HEK293T (cell line): ENCODE data around the gene KCNA2.

Experiments used
- CTCF ChIA-PET: fragments of 350-600 bp; formaldehyde crosslinking; extraction: SDS; loops from one replicate; lab custom pipeline; 2021; ENCODE audit warnings: antibody characterized with exemption, inconsistent platforms; lab: Yijun Ruan, JAX
- POLR2A ChIA-PET: fragments of 350-600 bp; formaldehyde crosslinking; extraction: SDS; loops from one replicate; lab custom pipeline; 2020; ENCODE audit warnings: antibody characterized with exemption, inconsistent platforms; lab: Yijun Ruan, JAX
- DNase-seq: peaks from one replicate; pipeline ENCODE4 v3.0.0; 2012; ENCODE audit warnings: mixed read lengths; ENCODE audit errors: extremely low spot score
- ARNT ChIP-seq: fragments of 450-650 bp; IDR thresholded peaks from 2 replicates; pipeline ENCODE4 v1.6.1; 2017; ENCODE audit warnings: mild to moderate bottlenecking
- BHLHE40 ChIP-seq: fragments of 450-650 bp; IDR thresholded peaks from 2 replicates; pipeline ENCODE4 v1.6.1; 2016; ENCODE audit warnings: mild to moderate bottlenecking, moderate library complexity, borderline replicate concordance
- CTBP1 ChIP-seq: fragments of 450-650 bp; IDR thresholded peaks from 2 replicates; pipeline ENCODE4 v1.6.1; 2016; ENCODE audit warnings: borderline replicate concordance
- ELF4 ChIP-seq: fragments of 450-650 bp; IDR thresholded peaks from 2 replicates; pipeline ENCODE4 v1.6.1; 2017; ENCODE audit warnings: antibody characterized with exemption
- FOXA1 ChIP-seq: fragments of 450-650 bp; IDR thresholded peaks from 2 replicates; pipeline ENCODE4 v1.6.1; 2016; ENCODE audit warnings: mild to moderate bottlenecking
- FOXK2 ChIP-seq: fragments of 450-650 bp; IDR thresholded peaks from 2 replicates; pipeline ENCODE4 v1.6.1; 2016; ENCODE audit warnings: mild to moderate bottlenecking
- FOXM1 ChIP-seq: fragments of 450-650 bp; IDR thresholded peaks from 2 replicates; pipeline ENCODE4 v1.6.1; 2017; ENCODE audit warnings: mild to moderate bottlenecking, borderline replicate concordance
- HDGF ChIP-seq: fragments of 450-650 bp; IDR thresholded peaks from 2 replicates; pipeline ENCODE4 v1.6.1; 2017; ENCODE audit warnings: antibody characterized with exemption, borderline replicate concordance
- L3MBTL2 ChIP-seq: fragments of 450-650 bp; conservative IDR thresholded peaks from 2 replicates; pipeline ENCODE4 v1.6.1; 2016; ENCODE audit warnings: mild to moderate bottlenecking
- LEF1 ChIP-seq: fragments of 450-650 bp; IDR thresholded peaks from 2 replicates; pipeline ENCODE4 v1.6.1; 2017; ENCODE audit warnings: mild to moderate bottlenecking, borderline replicate concordance
- NFRKB ChIP-seq: fragments of 450-650 bp; IDR thresholded peaks from 2 replicates; pipeline ENCODE4 v1.6.1; 2016; ENCODE audit warnings: mild to moderate bottlenecking, moderate library complexity
- SP1 ChIP-seq: fragments of 450-650 bp; IDR thresholded peaks from 2 replicates; pipeline ENCODE4 v1.6.1; 2017
- SUZ12 ChIP-seq: fragments of 450-650 bp; IDR thresholded peaks from 2 replicates; pipeline ENCODE4 v1.6.1; 2016; ENCODE audit warnings: mild to moderate bottlenecking
- TARDBP ChIP-seq: fragments of 450-650 bp; IDR thresholded peaks from 2 replicates; pipeline ENCODE4 v1.6.1; 2016
- ZNF384 ChIP-seq: fragments of 450-650 bp; IDR thresholded peaks from 2 replicates; pipeline ENCODE4 v1.6.1; 2016
- TF ChIP-seq, protein P1 (sequence below): fragments of 450-650 bp; IDR thresholded peaks from 2 replicates; pipeline ENCODE4 v1.6.1; 2016

The KCNA2 gene

DNA sequence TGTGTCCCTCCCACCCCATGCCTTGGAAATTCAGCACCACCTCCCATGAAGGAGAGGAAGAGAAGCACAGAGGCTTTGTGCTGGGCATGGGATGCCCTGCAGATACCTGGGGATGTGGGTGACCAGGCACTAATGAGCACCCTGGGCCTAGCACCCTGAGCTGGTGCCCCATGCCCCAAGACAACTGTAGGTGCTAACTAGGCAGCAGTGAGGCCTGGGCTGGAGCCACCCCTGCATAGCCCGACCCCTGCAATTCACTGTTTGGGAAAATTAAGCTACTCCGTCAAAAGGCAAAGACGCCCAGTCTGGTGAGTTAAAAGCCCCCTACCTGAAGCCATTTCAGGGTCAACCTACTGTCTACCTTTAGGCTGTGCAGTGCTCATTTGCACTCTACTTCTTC, 5.4 kb downstream of the KCNA2 start:
- TF ChIP-seq ARNT (no peak), ELF4 (no peak), SUZ12 (no peak), LEF1 (no peak), HDGF (no peak), NFRKB (no peak), L3MBTL2 (no peak), ZNF384 (no peak), BHLHE40 (no peak)
- ChIA-PET CTCF (no interaction called here), POLR2A (no interaction called here)
- DNase-seq, result no peak

GRCh38 chr1:110597966-110598365, 8.2 kb downstream of the KCNA2 start:
- DNase-seq, result no peak
- TF ChIP-seq L3MBTL2, result no peak
- TF ChIP-seq, protein P1, sequence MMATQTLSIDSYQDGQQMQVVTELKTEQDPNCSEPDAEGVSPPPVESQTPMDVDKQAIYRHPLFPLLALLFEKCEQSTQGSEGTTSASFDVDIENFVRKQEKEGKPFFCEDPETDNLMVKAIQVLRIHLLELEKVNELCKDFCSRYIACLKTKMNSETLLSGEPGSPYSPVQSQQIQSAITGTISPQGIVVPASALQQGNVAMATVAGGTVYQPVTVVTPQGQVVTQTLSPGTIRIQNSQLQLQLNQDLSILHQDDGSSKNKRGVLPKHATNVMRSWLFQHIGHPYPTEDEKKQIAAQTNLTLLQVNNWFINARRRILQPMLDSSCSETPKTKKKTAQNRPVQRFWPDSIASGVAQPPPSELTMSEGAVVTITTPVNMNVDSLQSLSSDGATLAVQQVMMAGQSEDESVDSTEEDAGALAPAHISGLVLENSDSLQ, result no peak
- ChIA-PET POLR2A (no interaction called here), CTCF (interaction anchor here (0.9 to 1.1 kb wide), 2 partner anchors 8 to 10 kb away, joined by 3 read pairs; partner anchors contain the start of gene KCNA2)

DNA sequence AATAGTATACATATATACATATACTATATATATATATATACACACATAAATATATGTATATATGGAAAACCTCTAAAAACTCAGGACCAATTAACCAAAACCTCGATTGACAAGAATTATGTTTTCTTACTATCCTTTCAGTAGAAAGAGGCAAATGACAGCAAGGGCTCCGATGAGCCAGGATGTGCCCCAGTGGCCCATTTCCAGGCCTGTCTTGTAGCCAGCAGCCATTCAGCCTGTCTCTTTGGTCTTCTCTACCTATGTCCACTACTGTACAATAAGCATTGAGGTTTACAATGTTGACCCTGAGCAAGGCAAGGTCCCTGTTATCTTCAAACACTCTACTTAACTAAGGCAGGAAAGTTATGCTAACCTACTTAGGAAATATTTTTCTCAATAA, 9.8 kb downstream of the KCNA2 start:
- no peak for TF ChIP-seq NFRKB
- TF ChIP-seq SP1, result no peak
- no peak for TF ChIP-seq HDGF
- TF ChIP-seq SUZ12, result no peak
- TF ChIP-seq TARDBP, result no peak
- TF ChIP-seq ZNF384, result no peak
- TF ChIP-seq LEF1, result no peak
- no peak for TF ChIP-seq L3MBTL2
- TF ChIP-seq, protein P1, result no peak
- TF ChIP-seq FOXK2, result no peak
- CTCF ChIA-PET, result no interaction called here
- no peak for DNase-seq
- POLR2A ChIA-PET, result no interaction called here

DNA sequence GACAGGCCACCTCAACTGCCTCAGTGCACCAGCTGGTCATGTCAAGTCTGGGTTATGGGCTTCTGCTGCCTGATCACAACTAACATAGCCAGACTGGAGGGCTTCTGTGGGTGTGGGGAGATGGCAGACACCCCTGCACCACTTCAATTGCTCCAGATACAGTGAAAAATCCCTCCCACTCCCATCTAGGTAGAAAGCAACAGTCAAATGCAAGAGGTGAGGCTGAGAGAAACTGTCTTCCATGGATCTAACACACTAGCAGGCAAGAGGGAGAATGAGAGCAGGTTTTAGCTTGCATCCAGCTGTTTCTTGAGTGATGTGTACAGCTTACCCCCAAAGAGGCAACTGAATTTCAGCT, 10.8 kb downstream of the KCNA2 start:
- CTCF ChIA-PET, result no interaction called here
- DNase-seq, result no peak
- POLR2A ChIA-PET, result no interaction called here
- no peak for TF ChIP-seq ZNF384
- TF ChIP-seq FOXM1, result no peak
- TF ChIP-seq TARDBP, result no peak

DNA sequence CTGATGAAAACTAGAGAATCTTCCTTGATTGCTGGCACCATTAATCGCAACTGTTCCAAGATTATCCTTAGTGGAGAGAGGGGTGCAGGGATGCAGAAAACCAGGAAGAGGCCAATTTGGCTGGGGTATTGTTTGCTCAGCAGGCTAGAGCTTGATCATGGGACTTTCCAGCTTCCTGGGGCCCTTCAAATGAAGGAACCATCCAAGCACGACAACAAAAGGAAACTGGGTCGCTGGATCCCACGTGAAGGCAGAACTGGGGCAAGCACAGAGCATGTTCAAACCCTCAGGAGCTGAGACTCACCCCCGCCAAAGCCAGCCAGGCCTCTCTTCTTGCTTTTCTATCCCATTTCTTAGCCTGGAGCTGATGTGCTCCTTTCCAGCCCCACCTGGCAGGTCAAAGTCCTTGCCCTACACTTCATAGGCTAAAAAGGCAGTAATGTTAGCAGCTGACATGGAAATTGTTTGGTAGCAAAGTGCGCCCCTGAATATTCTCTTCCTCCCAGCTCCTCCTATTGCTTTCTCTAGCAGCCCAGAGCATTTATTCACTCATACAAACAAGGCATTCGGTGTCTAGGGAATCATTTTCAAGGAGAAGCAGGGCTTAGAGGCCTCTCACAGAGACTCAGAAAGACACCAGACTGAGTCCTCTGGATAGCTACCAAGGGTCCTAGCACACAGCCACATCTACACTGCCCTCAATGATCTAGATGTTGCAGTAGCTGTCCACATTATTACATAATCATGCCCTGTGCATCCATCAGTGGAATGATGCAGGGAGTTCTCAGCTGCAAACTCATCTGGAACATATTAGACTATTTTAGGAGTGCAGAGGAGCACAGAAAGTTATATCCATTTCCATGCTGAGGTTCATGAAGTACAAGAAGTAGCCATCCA, 11.5 kb downstream of the KCNA2 start:
- ChIA-PET CTCF (interaction anchor here (1.1 kb wide), 1 partner anchor 99 kb away, joined by 5 read pairs; no protein-coding TSS in a partner anchor), POLR2A (no interaction called here)
- DNase-seq, result no peak
- TF ChIP-seq ELF4, result no peak
- TF ChIP-seq FOXM1, result no peak
- no peak for TF ChIP-seq FOXA1
- no peak for TF ChIP-seq LEF1
- TF ChIP-seq CTBP1, result no peak
- TF ChIP-seq, protein P1, result no peak
- no peak for TF ChIP-seq HDGF
- TF ChIP-seq L3MBTL2, result no peak
- TF ChIP-seq FOXK2, result no peak
- no peak for TF ChIP-seq ZNF384
- no peak for TF ChIP-seq ARNT
- TF ChIP-seq SUZ12, result no peak
- TF ChIP-seq BHLHE40, result no peak
- TF ChIP-seq TARDBP, result no peak

GRCh38 chr1:110593902-110594301, 12.3 kb downstream of the KCNA2 start:
- CTCF ChIA-PET, result interaction anchor here (1.1 kb wide), 1 partner anchor 98 kb away, joined by 5 read pairs; no protein-coding TSS in a partner anchor
- no peak for DNase-seq

More at GRCh38 chr1:110593902-110594301, 12.3 kb downstream of the KCNA2 start:
- TF ChIP-seq, protein P1, result no peak
- TF ChIP-seq SP1, result no peak
- no peak for TF ChIP-seq NFRKB
- no peak for TF ChIP-seq LEF1
- TF ChIP-seq BHLHE40, result no peak
- TF ChIP-seq ELF4, result no peak
- TF ChIP-seq SUZ12, result no peak
- TF ChIP-seq FOXK2, result no peak
- TF ChIP-seq TARDBP, result no peak
- TF ChIP-seq L3MBTL2, result no peak
- no peak for TF ChIP-seq ARNT
- no peak for TF ChIP-seq FOXA1
- no peak for TF ChIP-seq FOXM1
- no peak for TF ChIP-seq ZNF384
- TF ChIP-seq CTBP1, result no peak
- TF ChIP-seq HDGF, result no peak
- POLR2A ChIA-PET, result no interaction called here
